Left ventricle myocardium inferior (tissue), 1 donor: ENCODE measurements around the gene AKAP6. TPM values are rescaled to one million over a fixed set of nuclear protein-coding genes. Genes with fewer than 3 reads are reported as not detected.

Experiments used
- DNase-seq: peaks from one replicate; pipeline ENCODE4 v3.0.0-alpha.2; 2020
- H3K27ac ChIP-seq: fragments of 200-600 bp; replicated peaks from 2 replicates; pipeline ENCODE4 v1.8.0; 2021
- H3K27me3 ChIP-seq: fragments of 200-600 bp; 2 replicates; pipeline ENCODE4 v1.8.0; 2021; ENCODE audit warnings: low read depth
- H3K36me3 ChIP-seq: fragments of 200-600 bp; 2 replicates; pipeline ENCODE4 v1.8.0; 2021
- H3K4me1 ChIP-seq: fragments of 200-600 bp; 2 replicates; pipeline ENCODE4 v1.8.0; 2021
- H3K4me3 ChIP-seq: fragments of 200-600 bp; 2 replicates; pipeline ENCODE4 v1.8.0; 2021; ENCODE audit warnings: mild to moderate bottlenecking, moderate library complexity
- H3K9me3 ChIP-seq: fragments of 200-600 bp; replicated peaks from 2 replicates; pipeline ENCODE4 v1.8.0; 2021
- CTCF ChIP-seq: fragments of 200-600 bp; IDR thresholded peaks from 2 replicates; pipeline ENCODE4 v1.8.0; 2021; ENCODE audit warnings: antibody characterized with exemption, mild to moderate bottlenecking, borderline replicate concordance
- intact Hi-C: fragments of 100-400 bp; cut with micrococcal nuclease; formaldehyde crosslinking; loops from one replicate; pipeline ENCODE4 v1.11.0; 2022
- total RNA-seq: library from RNA; stranded (reverse); fragmentation: NEBNext Ultra II Directional; extraction: Animal tissue kit (Norgen Biotek cat#: 25700); gene quantifications from one replicate; pipeline ENCODE4 v1.2.1, GENCODE V29; 2021
- donor health status: DM: no; HTN: yes; CAD: no; lungs with severe emphysema.

Gene AKAP6
- total RNA-seq, 1 donor from 2014 or later, result 218 TPM

GRCh38 chr14:32472512-32473463 lies 143.7 kb downstream of the AKAP6 start:
- intact Hi-C loops, result loop anchor here (10.0 kb wide), 1 partner anchor 388 kb away; no protein-coding TSS in a partner anchor
- Histone ChIP-seq H3K36me3 (no peaks in the 10 kb centered on the region), H3K9me3 (no peaks in the 10 kb centered on the region), H3K4me3 (no peak overlapping the region), H3K27ac (peak overlapping the region; percentile 84), H3K4me1 (peaks cover 85% of the 10 kb centered on the region), H3K27me3 (no peaks in the 10 kb centered on the region)
- DNase-seq, result peak; percentile 39
- TF ChIP-seq CTCF, result no peak

- no peak overlapping the region for H3K4me3 ChIP-seq
- no peaks in the 10 kb centered on the region for H3K36me3 ChIP-seq
- peak; percentile 41 for DNase-seq
- peak overlapping the region; percentile 84 for H3K27ac ChIP-seq
- intact Hi-C loops, result loop anchor here (10.0 kb wide), 1 partner anchor 389 kb away; no protein-coding TSS in a partner anchor
- TF ChIP-seq CTCF, result no peak
- H3K4me1 ChIP-seq, result peaks cover 85% of the 10 kb centered on the region
- no peaks in the 10 kb centered on the region for H3K9me3 ChIP-seq
- no peaks in the 10 kb centered on the region for H3K27me3 ChIP-seq
These were observed 144.4 kb downstream of the AKAP6 start for GRCh38 chr14:32473464-32473855.

DNA sequence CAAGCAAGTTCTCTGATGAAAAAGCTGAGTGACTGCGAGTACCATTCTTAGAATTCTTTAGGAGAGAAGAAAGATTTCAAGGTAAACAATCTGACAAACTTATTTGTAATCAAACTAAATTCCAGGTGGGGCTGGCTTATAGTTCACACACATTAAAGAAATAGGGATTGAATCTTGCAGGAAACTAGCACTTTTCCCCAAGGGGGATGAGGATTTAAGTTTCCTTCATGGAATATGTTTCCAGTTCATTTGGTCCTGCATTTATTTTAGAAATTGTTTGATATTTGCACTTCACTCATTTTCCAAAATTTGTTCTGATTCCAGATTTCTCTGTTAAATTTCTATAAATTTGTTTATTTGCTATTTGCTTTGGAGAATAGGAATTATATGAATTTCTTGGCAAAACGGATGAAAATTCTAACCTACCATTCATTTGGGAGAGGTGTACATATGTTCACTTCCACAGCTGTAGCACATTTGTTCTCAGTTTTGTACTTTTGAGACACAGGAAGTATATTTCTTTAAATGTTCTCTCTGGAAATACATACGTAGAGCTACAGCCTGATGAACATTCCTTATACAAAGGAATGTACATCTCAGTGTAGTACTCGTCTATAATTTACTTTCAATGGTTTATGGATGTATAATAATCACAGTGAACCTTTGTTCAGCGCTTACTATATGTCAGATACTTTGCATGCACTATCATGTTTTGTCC lies 145.5 kb downstream of the AKAP6 start:
- peaks cover 80% of the 10 kb centered on the region for H3K4me1 ChIP-seq
- H3K4me3 ChIP-seq, result no peak overlapping the region
- no peak for TF ChIP-seq CTCF
- no peaks in the 10 kb centered on the region for H3K36me3 ChIP-seq
- no peaks in the 10 kb centered on the region for H3K27me3 ChIP-seq
- no peak for DNase-seq
- no peaks in the 10 kb centered on the region for H3K9me3 ChIP-seq
- intact Hi-C loops, result loop anchor here (10.0 kb wide), 1 partner anchor 390 kb away; no protein-coding TSS in a partner anchor
- peak overlapping the region; percentile 84 for H3K27ac ChIP-seq

- no peaks in the 10 kb centered on the region for H3K27me3 ChIP-seq
- H3K4me1 ChIP-seq, result peaks cover 68% of the 10 kb centered on the region
- H3K27ac ChIP-seq, result peak overlapping the region; percentile 41
- no peak for TF ChIP-seq CTCF
- DNase-seq, result no peak
- intact Hi-C loops, result loop anchor here (10.0 kb wide), 1 partner anchor 392 kb away; no protein-coding TSS in a partner anchor
- H3K36me3 ChIP-seq, result no peaks in the 10 kb centered on the region
- no peak overlapping the region for H3K4me3 ChIP-seq
- no peaks in the 10 kb centered on the region for H3K9me3 ChIP-seq
These were observed 147.4 kb downstream of the AKAP6 start for GRCh38 chr14:32476532-32476931.

- H3K27ac ChIP-seq, result peak overlapping the region; percentile 41
- H3K9me3 ChIP-seq, result no peaks in the 10 kb centered on the region
- peaks cover 68% of the 10 kb centered on the region for H3K4me1 ChIP-seq
- intact Hi-C loops, result loop anchor here (10.0 kb wide), 1 partner anchor 393 kb away; no protein-coding TSS in a partner anchor
- H3K27me3 ChIP-seq, result no peaks in the 10 kb centered on the region
- H3K36me3 ChIP-seq, result no peaks in the 10 kb centered on the region
- H3K4me3 ChIP-seq, result no peak overlapping the region
- no peak for DNase-seq
- TF ChIP-seq CTCF, result no peak
These were observed 148.3 kb downstream of the AKAP6 start for GRCh38 chr14:32477396-32477795.
